HG03159 (cell line): ENCODE data around the gene HYAL3.
"Not testable (repeated sequence)": the region's sequence is repeated elsewhere in the genome, so short reads cannot be mapped to it uniquely, and the experiment has no call there.

Experiments
- ATAC-seq: cut with Tn5 transposase; IDR thresholded peaks from one replicate; pipeline ENCODE4 v1.9.1; 2021; ENCODE audit warnings: mild to moderate bottlenecking, moderate library complexity; ENCODE audit not compliant: unreplicated experiment

Gene HYAL3

GRCh38 chr3:50292159-50293078 is 6.8 kb downstream of the HYAL3 start, which contains the start of gene IFRD2:
IFRD2 (minus strand) TSS chr3:50292429; CDS start chr3:50292274, 155 bp downstream.
- ATAC-seq, result peak; percentile 94

DNA sequence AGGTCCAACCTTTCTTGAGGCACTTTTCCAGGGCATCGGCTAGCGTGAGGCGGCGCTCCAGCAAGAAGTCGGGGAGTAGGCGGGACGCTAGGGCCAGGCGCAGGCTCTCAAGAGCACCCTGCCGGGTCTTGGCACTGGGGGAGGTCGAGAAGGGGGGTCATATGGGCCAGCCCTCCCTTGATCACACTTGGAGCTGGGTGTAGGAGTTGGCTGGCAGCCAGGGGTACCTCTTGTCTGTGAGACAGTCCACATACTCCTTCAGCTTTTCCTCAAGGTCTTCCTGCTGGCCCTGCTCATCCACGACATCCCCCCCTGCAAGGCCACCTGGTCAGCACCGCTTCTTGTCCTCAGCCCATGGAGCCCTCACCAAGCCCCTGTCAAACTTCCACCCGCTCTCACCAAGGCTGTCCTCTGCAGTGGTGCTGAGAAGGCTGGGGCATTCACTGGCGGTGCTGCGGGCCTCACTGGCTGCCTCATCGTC is 9.0 kb downstream of the HYAL3 start:
- ATAC-seq, result no peak

GRCh38 chr3:50289130-50289529 is 10.1 kb downstream of the HYAL3 start:
- no peak for ATAC-seq

DNA sequence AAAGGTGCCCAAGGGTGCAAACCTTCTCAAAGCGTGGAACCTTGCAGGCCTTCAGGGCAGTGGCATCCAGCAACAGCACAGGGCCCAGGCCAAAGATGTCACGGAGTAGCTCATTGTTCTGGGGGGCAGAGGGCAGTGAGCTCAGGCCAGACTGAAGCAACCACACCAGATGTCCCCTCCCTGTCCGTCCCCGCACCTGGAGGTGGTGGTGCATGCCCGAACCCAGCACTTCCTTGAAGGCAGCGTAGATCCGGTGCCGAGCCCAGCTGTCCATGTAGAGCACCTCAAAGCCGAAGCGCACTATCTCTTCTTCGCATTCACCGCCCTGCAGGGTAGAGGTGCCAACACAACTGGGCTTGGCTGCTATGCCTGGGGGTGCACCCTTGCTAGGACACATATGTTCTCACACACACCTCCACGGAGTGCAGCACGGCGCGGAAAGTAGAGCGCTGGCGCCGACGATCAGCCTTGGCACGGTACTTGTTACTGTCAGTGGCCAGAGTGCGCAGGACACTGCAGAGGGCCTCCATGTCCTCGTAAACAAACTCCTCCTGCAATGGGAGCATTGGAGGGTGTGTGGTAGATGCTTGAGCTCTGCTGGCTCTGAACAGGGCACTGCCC is 10.7 kb downstream of the HYAL3 start:
- ATAC-seq, result no peak

GRCh38 chr3:50287262-50287661 is 11.9 kb downstream of the HYAL3 start:
- ATAC-seq, result no peak

DNA sequence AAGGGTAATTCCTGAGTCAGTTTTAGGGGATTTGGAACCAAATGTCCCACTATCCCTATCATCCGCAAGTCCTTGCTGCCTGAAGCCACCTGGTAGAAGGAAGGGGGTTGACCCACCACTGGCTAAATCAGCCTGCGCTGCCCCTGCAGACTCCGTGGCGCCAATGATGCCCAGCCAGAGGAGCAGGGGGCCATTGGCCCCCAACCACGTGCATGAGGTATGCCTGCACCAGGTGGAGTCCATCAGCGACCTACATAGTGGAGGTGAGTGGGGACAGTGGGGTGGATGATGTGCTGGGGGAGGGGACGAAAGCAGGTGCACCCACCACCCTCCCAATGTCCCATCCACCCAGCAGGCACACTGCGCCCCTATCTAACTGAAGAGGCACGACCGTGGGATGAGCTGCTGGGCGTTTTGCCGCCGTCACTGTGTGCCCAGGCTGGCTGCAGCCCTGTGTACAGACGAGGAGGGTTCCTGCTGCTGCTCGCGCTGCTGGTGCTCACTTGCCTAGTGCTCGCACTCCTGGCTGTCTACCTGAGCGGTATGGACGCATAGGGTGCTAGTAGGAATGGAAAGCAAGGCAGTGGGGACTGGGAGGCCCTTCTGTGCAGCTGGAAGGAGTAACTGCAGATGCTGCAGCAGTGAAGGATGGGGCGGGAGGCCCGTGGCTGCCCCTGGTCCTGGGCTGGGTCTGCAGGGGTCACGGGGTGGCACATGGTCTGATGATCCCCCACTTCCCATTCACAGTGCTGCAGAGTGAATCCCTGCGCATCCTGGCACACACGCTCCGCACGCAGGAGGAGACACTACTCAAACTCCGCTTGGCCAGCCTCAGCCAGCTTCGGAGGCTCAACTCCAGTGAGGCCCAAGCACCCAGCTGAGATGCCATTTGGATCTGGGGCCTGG is 12.6 kb downstream of the HYAL3 start:
- ATAC-seq, result no peak

- ATAC-seq, result not testable (repeated sequence)
These were observed 15.1 kb downstream of the HYAL3 start for GRCh38 chr3:50284121-50284520.

DNA sequence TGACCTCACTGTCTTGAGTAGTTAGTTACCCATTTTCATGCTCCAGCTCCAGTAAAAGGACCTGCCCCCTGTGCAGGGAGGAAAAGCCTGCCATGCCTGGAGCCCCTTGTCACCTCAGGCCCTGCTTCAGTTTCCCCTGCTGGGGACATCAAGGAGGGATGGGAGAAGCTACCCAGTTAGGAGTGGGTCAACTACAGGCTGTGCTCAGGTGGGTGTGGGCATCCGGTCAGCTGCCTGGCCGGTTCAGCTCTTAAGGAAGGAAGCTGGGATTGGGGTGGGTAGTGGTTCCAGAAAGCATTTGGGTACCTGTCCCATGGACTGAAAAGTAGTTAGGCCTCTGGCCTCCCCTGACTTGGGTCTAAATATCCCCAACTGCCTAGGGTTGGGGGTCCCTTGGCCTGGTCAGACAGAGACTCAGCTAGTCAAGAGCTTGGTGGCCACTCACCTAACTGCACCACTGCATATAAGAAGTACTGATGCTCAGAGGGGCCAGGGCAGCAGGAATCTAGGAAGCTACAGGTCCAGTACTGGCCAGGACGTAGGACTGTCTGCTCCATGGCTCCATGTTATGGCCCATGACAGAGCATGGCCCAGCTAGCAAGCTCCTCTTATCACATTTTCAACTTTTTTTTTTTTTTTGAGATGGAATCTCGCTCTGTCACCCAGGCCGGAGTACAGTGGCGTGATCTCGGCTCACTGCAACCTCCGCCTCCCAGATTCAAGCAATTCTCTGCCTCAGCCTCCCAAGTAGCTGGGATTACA is 19.8 kb downstream of the HYAL3 start:
- no peak for ATAC-seq

GRCh38 chr3:50278880-50279224 is 20.4 kb downstream of the HYAL3 start, which contains the start of gene LSMEM2:
LSMEM2 (plus strand) TSS chr3:50279087; CDS start chr3:50279114, 27 bp downstream.
- ATAC-seq, result no peak

DNA sequence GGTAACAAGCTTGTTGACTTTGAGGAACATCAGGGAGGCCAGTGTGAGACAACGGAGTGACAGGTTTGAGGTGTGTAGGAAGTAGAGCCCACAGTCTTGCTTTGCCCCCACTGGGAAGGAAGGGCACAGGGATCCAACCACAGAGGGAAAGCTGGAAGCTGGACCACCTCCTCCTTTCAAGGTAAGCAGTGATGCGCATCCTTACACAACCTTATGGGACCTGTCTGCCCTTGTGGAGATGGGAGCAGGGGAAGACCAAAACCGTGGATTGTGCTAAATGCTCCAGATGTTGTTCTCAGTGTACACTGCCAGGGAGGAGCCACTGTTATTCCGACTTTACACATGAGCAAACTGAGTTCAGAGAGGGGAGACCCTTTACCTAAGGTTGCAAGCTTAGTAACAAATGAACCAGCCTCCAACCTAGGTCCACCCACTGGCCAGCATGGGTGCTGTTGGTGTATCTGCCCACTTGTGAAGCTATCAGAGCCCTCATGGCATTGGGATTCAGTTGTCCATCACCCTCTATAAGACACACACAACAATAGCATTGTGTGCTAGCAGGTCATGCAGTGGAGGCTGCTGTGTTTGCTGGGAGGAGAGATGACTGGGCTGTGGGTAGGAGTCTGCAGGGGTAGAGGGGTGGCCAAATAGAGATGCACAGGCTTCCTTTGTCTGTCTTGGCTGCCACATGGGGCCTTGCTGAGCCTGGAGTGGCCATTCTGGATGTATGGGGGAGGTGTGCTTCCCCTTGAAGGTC is 20.9 kb downstream of the HYAL3 start:
- no peak for ATAC-seq

DNA sequence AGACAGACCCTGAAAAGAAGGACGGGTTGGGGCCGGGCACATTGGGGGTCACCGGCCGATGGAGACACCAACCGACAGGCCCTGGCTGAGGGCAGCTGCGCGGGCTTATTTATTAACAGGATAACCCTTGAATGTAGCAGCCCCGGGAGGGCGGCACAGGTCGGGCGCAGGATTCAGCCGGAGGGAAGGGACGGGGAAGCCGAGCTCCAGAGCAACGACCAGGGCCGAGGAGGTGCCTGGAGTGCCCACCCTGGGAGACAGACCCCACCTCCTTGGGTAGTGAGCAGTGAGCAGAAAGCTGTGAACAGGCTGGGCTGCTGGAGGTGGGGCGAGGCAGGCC is 22.5 kb downstream of the HYAL3 start:
- no peak for ATAC-seq

- no peak for ATAC-seq
These were observed 23.0 kb downstream of the HYAL3 start for GRCh38 chr3:50275996-50276761.

DNA sequence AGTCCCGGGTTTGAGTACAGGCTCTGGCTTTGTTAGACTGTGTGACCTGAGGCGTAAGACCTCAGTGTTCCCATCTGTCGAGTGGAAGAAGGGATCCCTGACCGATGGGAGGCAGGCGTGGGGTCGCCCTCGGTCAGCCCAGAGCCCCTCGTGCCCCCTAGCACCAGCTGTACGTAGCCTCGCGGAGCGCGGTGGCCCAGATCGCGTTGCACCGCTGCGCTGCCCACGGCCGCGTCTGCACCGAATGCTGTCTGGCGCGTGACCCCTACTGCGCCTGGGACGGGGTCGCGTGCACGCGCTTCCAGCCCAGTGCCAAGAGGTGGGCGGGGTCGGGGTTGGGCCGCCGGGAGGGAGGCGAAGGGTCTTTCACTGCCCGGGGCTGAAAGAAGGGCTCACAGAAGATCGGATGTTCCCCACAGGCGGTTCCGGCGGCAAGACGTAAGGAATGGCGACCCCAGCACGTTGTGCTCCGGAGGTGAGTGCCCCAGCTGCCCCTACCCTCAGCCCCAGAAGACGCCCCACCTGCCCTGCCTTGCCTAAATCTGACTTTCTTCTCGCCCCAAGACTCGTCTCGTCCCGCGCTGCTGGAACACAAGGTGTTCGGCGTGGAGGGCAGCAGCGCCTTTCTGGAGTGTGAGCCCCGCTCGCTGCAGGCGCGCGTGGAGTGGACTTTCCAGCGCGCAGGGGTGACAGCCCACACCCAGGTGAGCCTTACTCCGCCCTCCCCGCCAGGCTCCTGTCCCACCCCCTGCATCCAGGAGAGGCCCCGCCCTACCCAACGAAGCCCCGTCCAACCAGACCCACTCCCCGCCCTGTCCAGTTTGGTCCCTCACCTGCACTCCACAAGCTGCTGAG is 23.8 kb downstream of the HYAL3 start:
- no peak for ATAC-seq

GRCh38 chr3:50274371-50275104 is 24.7 kb downstream of the HYAL3 start:
- no peak for ATAC-seq

GRCh38 chr3:50273689-50274065 is 25.5 kb downstream of the HYAL3 start:
- no peak for ATAC-seq

- peak; percentile 81 for ATAC-seq
These were observed 26.1 kb downstream of the HYAL3 start for GRCh38 chr3:50272911-50273688.

DNA sequence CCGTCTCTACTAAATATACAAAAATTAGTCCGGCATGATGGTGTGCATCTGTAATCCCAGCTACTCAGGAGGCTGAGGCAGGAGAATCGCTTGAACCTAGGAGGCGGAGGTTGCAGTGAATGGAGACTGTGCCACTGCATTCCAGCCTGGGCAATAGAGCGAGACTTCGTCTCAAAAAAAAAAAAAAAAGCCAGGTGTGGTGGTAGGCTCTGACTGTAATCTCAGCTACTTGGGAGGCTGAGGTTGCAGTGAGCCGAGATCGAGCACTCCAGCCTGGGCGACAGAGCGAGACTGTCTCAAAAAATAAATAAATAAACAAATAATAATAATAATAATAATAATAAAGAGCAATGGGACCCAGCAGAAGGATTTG is 26.7 kb downstream of the HYAL3 start:
- ATAC-seq, result not testable (repeated sequence)
